SH-SY5Y (cell line): ENCODE results near the gene PAK4.

Source experiments
- GATA2 ChIP-seq: IDR thresholded peaks from 2 replicates; pipeline ENCODE4 v1.6.1; 2011; ENCODE audit warnings: mild to moderate bottlenecking, low read depth, low read length
- GATA3 ChIP-seq: IDR thresholded peaks from 2 replicates; pipeline ENCODE4 v1.6.1; 2011; ENCODE audit warnings: low read depth, mild to moderate bottlenecking, low read length, moderate library complexity

Gene PAK4

GRCh38 chr19:39132344-39132969 lies 6.9 kb downstream of the PAK4 start:
- no peak for TF ChIP-seq GATA2
- TF ChIP-seq GATA3 = no peak

- TF ChIP-seq GATA3 (no peak), GATA2 (no peak)
Observed at GRCh38 chr19:39133431-39134270, 8.1 kb downstream of the PAK4 start.

- TF ChIP-seq GATA3 = no peak
- TF ChIP-seq GATA2 = no peak
Observed at GRCh38 chr19:39135701-39136100, 10.1 kb downstream of the PAK4 start.

GRCh38 chr19:39136225-39136940 lies 10.8 kb downstream of the PAK4 start:
- TF ChIP-seq GATA2 = no peak
- no peak for TF ChIP-seq GATA3

GRCh38 chr19:39137131-39137530 lies 11.5 kb downstream of the PAK4 start:
- TF ChIP-seq GATA3 (no peak), GATA2 (no peak)

- TF ChIP-seq GATA3 = no peak
- no peak for TF ChIP-seq GATA2
Observed at GRCh38 chr19:39138221-39139211, 12.9 kb downstream of the PAK4 start.

- no peak for TF ChIP-seq GATA2
- TF ChIP-seq GATA3 = no peak
Observed at GRCh38 chr19:39139305-39139874, 13.8 kb downstream of the PAK4 start.

GRCh38 chr19:39139971-39140453 lies 14.4 kb downstream of the PAK4 start:
- peak; percentile 77 for TF ChIP-seq GATA2
- no peak for TF ChIP-seq GATA3

- TF ChIP-seq GATA3 (no peak), GATA2 (no peak)
Observed at GRCh38 chr19:39140594-39140993, 15.0 kb downstream of the PAK4 start.

- TF ChIP-seq GATA2 = no peak
- no peak for TF ChIP-seq GATA3
Observed at GRCh38 chr19:39141929-39142328, 16.3 kb downstream of the PAK4 start.

GRCh38 chr19:39142630-39143029 lies 17.0 kb downstream of the PAK4 start:
- TF ChIP-seq GATA2 = no peak
- TF ChIP-seq GATA3 = no peak

- TF ChIP-seq GATA2 = peak; percentile 51; the same call in 1 of the 2 replicates
Observed at GRCh38 chr19:39143757-39144289, 18.2 kb downstream of the PAK4 start.

- TF ChIP-seq GATA2 = no peak
- no peak for TF ChIP-seq GATA3
Observed at GRCh38 chr19:39144290-39145071, 18.9 kb downstream of the PAK4 start.
